Measurements from ENCODE around the gene PRPF6.
A peak's percentile ranks its signal among the peaks of the same experiment; 100 is the strongest.

GRCh38 chr20:63955281-63955826 is 25.6 kb upstream of the PRPF6 start:
- TF ChIP-seq CTCF (IDR thresholded peaks at IDR 0.05; ENCODE audit: extremely low read depth in 1 of 2, insufficient read depth in 1 of 2, low read depth in 1 of 2, low read length in 2 of 2) (peak; percentile 27 to 50), EZH2 (IDR thresholded peaks at IDR 0.05; ENCODE audit: borderline replicate concordance, low read depth, low read length, severe bottlenecking) (no peak), MAX (IDR thresholded peaks at IDR 0.05; ENCODE audit: insufficient read depth, insufficient read length) (no peak), POLR2A (IDR thresholded peaks at IDR 0.05; ENCODE audit: low read depth, low read length) (no peak)
